Measurements from ENCODE around the gene DENND4B. TPM values are rescaled to one million over a fixed set of nuclear protein-coding genes. Genes with fewer than 3 reads are reported as not detected.

DENND4B gene
- total RNA-seq, 4 donors from 2014 or later, result 42.3 to 121 (median 50.3) TPM

- TF ChIP-seq EP300 (IDR thresholded peaks at IDR 0.05; ENCODE audit: low read depth) (no peak), CTCF (IDR thresholded peaks at IDR 0.05) (no peak), POLR2A (IDR thresholded peaks at IDR 0.05) (no peak), POLR2AphosphoS5 (IDR thresholded peaks at IDR 0.05) (no peak)
- Histone ChIP-seq H3K27ac (peak overlapping the region in 2 of 4 donors; percentile 59 to 67), H3K27me3 (no peaks in the 10 kb centered on the region), H3K4me1 (peaks cover 26 to 41% (median 27%) of the 10 kb centered on the region in 4 donors), H3K4me3 (no peak overlapping the region), H3K36me3 (no peaks in the 10 kb centered on the region), H3K9me3 (no peaks in the 10 kb centered on the region)
- in situ Hi-C loops (cut with MboI; ENCODE audit: low pct_ligation_motif_present in 1 of 4, low pct_unique_long_range_greater_than_20kb in 1 of 4, low sequenced_read_pairs in 3 of 4), result no loop called here
- no peak for DNase-seq
- 91 to 100% methylated on average over 7 to 9 of the region's 9 CpGs for WGBS, 2 donors (ENCODE audit: low coverage in 1 of 2)
- intact Hi-C loops (cut with DNase I; ENCODE audit: low total_unique reads), result no loop called here
Measured at GRCh38 chr1:153880024-153880423, 66.5 kb downstream of the DENND4B start.

Small RNA genes within 50 kb of the gene (small RNA-seq; reads per million reads assigned to genes)
- gene AL831737.1, result 0 reads per million in 4 donors
- gene MIR6737, result 0 to 0.28 (median 0.15) reads per million in 4 donors

Other genes with a start within 250 kb of the DENND4B start
- gene INTS3, start 218.7 kb downstream of the DENND4B start, total RNA-seq, result 10 to 100 TPM; 26.1 to 35.6 (median 28.0) TPM
- 100 to 1,000 TPM in 1 of 4 donors, 10 to 100 TPM in 3; 15.2 to 159 (median 26.2) TPM for gene SLC27A3, start 171.3 kb downstream of the DENND4B start, total RNA-seq
- 10 to 100 TPM; 16.7 to 28.1 (median 20.2) TPM for gene GATAD2B, start 23.7 kb downstream of the DENND4B start, total RNA-seq
- gene CRTC2, start 11.9 kb upstream of the DENND4B start, total RNA-seq, result 10 to 100 TPM; 13.3 to 32.5 (median 21.4) TPM
- 10 to 100 TPM; 19.9 to 80.0 (median 47.1) TPM for gene SLC39A1, start 16.8 kb upstream of the DENND4B start, total RNA-seq
- gene CREB3L4, start 21.2 kb upstream of the DENND4B start, total RNA-seq, result 10 to 100 TPM in 2 of 4 donors, 1 to 10 TPM in 2; 2.2 to 18.7 (median 11.6) TPM
- 100 to 1,000 TPM in 3 of 4 donors, 10 to 100 TPM in 1; 88.8 to 303 (median 280) TPM for gene JTB, start 31.0 kb upstream of the DENND4B start, total RNA-seq
- gene RAB13, start 39.6 kb upstream of the DENND4B start, total RNA-seq, result 10 to 100 TPM in 2 of 4 donors, 1 to 10 TPM in 2; 4.0 to 27.9 (median 15.4) TPM
- 1,000 to 10,000 TPM in 2 of 4 donors, 100 to 1,000 TPM in 2; 222 to 1,839 (median 900) TPM for gene RPS27, start 44.0 kb upstream of the DENND4B start, total RNA-seq
- not detected for gene NUP210L, start 208.4 kb upstream of the DENND4B start, total RNA-seq
- gene TPM3, start 245.4 kb upstream of the DENND4B start, total RNA-seq, result 100 to 1,000 TPM; 208 to 434 (median 324) TPM